HL-60 (cell line): ENCODE results near the gene SERPINB2.
"Not testable (repeated sequence)": the region's sequence is repeated elsewhere in the genome, so short reads cannot be mapped to it uniquely, and the experiment has no call there.

Experiments used
- CTCF ChIP-seq: IDR thresholded peaks from one replicate; pipeline ENCODE4 v1.5.1; 2011; ENCODE audit warnings: low read length, control low read depth, inconsistent platforms; ENCODE audit not compliant: insufficient read depth
- POLR2AphosphoS5 ChIP-seq: IDR thresholded peaks from 2 replicates; pipeline ENCODE4 v1.6.1; 2012; ENCODE audit warnings: low read depth
- TF ChIP-seq, protein P1 (sequence below): IDR thresholded peaks from 2 replicates; pipeline ENCODE4 v1.6.1; 2012; ENCODE audit warnings: low read depth; ENCODE audit not compliant: insufficient replicate concordance

DNA sequence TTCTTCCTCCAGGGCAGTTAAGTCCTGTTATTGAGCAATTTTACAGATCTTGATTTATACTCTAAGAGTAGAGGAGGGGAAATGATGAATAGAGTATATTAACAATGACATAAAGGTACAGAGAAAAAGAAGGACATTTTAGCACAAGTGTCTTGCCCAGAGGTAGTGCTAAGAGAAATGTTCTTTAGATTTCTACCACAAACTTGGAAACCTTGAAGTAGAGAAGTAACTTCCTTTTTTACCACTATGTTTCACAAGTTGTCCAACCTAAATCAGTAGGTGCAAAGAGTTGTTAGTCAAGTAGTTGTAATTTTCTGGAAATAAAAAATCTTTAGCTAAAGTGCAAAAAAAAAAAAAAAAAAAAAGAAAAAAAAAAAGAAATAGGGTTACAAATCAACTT lies 41.9 kb downstream of the SERPINB2 start:
- TF ChIP-seq, protein P1, sequence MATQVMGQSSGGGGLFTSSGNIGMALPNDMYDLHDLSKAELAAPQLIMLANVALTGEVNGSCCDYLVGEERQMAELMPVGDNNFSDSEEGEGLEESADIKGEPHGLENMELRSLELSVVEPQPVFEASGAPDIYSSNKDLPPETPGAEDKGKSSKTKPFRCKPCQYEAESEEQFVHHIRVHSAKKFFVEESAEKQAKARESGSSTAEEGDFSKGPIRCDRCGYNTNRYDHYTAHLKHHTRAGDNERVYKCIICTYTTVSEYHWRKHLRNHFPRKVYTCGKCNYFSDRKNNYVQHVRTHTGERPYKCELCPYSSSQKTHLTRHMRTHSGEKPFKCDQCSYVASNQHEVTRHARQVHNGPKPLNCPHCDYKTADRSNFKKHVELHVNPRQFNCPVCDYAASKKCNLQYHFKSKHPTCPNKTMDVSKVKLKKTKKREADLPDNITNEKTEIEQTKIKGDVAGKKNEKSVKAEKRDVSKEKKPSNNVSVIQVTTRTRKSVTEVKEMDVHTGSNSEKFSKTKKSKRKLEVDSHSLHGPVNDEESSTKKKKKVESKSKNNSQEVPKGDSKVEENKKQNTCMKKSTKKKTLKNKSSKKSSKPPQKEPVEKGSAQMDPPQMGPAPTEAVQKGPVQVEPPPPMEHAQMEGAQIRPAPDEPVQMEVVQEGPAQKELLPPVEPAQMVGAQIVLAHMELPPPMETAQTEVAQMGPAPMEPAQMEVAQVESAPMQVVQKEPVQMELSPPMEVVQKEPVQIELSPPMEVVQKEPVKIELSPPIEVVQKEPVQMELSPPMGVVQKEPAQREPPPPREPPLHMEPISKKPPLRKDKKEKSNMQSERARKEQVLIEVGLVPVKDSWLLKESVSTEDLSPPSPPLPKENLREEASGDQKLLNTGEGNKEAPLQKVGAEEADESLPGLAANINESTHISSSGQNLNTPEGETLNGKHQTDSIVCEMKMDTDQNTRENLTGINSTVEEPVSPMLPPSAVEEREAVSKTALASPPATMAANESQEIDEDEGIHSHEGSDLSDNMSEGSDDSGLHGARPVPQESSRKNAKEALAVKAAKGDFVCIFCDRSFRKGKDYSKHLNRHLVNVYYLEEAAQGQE = not testable (repeated sequence)
- not testable (repeated sequence) for TF ChIP-seq POLR2AphosphoS5, CTCF
